GM18526 (cell line): ENCODE measurements around the gene RAD51B.

ENCODE experiments used
- POLR2A ChIP-seq: IDR thresholded peaks from 3 replicates; pipeline ENCODE4 v1.6.1; 2011; ENCODE audit not compliant: insufficient read length; ENCODE audit errors: extremely low read depth

RAD51B gene

DNA sequence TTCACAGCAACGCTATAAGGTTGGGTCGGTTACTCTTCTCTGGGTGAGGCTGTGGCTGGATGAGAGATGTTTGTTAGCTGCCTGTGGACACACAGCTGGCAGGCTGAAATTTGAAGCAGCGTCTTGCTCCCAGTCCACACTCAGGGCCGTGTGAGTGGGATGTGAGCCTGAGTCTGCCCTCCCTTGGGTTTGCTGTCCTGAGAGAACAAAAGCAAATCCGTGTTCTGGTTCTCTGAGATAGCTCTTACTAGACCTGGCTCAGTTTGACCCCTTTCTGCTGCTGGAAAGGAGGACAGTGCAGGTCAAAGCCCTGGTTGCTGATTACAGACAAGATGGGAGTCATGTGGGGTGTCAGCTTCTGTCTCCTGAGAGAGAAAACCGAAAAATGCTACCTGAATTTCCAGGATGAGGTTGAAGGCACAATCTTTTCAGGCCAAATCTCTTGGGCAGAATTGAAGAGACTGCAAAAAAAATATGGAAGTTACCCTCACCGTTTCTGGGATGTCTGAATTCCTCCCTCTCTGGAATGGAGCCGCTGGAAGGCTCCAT lies 702.5 kb downstream of the RAD51B start:
- no peak for TF ChIP-seq POLR2A

GRCh38 chr14:68522510-68523325 lies 703.1 kb downstream of the RAD51B start:
- TF ChIP-seq POLR2A, result no peak

- TF ChIP-seq POLR2A, result no peak
Observed at GRCh38 chr14:68523326-68523610, 703.7 kb downstream of the RAD51B start.

GRCh38 chr14:68523989-68524725 lies 704.6 kb downstream of the RAD51B start:
- no peak for TF ChIP-seq POLR2A

- no peak for TF ChIP-seq POLR2A
Observed at GRCh38 chr14:68525516-68525915, 705.9 kb downstream of the RAD51B start.

GRCh38 chr14:68526512-68527091 lies 707.0 kb downstream of the RAD51B start:
- no peak for TF ChIP-seq POLR2A

- no peak for TF ChIP-seq POLR2A
Observed at GRCh38 chr14:68527329-68527851, 707.8 kb downstream of the RAD51B start.

DNA sequence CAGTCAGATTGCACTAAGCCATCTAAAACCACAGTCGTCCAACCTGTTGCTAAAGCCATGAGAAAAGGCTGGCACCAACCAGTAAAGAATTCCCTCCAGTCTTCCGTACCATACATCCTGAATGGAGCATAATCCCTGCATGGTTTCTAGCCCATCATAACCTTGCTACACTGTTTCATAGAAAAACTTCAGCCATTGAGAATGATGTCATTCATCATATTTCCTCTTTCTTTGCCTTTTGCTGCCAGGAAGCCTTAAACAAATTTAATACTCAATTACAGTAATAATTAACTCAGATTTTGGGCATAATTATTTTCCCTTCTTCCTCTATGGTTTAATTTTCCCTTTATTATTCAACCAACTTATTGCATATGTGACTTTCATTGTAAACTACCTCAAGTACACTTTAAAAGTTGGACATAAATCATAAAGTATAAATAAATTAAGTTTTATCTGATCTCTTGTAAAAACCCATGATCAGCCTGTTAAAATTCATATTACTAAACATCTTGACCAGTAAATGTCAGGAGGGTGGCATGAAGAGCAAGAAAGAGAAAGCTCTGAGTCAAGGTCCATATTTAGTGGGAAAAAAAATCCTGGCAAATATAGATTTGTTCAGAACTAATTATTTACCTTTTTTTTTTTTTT lies 708.6 kb downstream of the RAD51B start:
- no peak for TF ChIP-seq POLR2A

DNA sequence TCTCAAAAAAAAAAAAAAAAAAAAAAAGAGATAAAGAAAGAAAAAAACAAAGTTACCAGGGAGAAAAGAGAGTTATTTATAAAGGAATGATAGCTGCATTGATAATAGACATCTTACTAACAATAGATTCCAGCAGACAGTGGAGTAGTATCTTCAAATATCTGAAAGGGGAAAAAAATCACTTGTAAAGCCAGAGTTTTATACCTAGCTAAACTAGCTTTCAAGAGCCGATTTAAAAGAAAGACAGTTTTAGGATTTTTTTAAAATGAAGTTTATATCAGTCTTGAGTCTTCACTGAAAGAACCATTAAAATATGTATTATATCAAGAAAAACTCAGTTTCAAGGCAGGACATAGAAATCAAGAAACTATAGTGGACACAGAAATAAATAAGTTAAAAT lies 710.9 kb downstream of the RAD51B start:
- no peak for TF ChIP-seq POLR2A

- no peak for TF ChIP-seq POLR2A
Observed at GRCh38 chr14:68532496-68532895, 712.9 kb downstream of the RAD51B start.

DNA sequence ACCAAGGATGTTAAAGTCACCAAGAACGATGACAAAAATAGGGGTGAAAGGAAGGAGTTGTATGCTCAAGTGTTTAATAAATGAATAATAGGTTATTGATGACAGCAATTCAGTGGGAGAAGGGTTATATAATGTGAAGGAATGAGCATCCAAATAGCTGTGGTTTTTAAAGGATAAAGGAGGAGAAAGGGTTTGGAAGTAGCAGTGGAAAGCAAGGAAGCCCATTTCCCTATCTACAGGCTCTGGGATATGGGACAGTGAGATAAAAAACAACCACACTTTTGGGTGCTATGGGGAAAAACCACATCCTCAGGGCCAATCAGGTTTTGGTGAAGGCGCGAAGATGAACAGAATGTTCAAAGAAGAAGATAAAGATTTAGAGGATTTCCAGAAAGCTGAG lies 714.7 kb downstream of the RAD51B start:
- no peak for TF ChIP-seq POLR2A

GRCh38 chr14:68535404-68536017 lies 715.9 kb downstream of the RAD51B start:
- TF ChIP-seq POLR2A, result no peak

DNA sequence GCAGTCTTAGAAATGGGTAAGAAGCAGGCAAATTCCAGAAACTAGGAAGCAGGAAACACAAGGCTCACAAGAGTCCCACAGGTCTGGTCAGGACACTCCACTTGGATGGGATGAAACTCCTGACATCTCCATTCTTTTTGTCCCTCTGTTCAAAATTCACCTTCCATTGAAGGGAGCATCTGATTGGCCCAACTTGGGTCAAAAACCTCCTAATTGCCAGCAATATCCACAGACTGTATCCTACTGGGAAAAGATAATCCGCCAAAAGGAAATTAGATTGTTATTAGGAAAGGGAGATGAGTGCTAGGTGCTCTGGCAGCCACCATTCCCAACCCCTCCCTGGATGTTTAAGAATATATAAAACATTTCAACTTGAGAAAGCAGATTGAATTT lies 716.4 kb downstream of the RAD51B start:
- TF ChIP-seq POLR2A, result no peak

DNA sequence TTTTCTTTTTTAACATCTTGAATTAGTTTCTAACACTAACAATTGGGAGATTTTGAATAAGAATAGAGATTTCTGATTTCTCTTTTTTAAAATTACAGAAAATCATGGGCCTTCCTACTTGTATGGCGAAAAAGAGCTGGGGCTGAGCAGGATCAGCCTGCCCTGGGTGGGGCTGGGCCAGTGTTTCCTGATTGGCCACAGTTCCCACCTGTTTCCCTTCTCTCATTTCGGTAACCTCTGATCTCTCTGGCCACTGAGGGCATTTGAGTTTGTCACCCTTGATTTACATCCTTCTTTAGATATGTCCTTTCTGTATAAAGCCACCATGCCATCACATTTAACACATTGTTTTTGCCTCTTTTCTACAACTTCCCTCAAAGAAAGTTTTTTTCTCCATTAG lies 719.1 kb downstream of the RAD51B start:
- TF ChIP-seq POLR2A, result no peak

DNA sequence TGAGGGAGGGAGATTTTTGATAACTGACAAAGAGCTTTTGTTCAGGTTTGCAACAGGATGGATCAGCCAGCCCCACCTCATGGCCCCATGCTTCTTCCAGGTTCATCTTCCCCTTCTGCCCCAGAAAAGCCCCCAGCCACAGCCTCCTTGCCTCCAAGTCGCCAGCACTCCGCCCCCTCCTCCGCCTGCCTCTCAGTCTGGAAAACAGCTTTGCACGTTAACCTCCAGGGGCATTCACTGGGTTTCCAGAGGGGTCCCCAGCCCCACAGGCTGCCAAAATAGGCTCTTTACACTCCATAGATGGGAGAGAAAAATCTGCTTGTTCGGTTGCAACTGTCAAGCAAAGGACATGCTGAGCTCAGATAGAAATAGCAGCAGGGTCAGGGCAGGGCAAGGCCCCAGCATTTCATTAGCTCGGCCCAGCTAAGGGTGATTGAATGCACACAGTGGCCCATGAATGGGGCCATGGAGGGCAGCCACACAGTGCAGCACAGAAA lies 719.7 kb downstream of the RAD51B start:
- no peak for TF ChIP-seq POLR2A
